H9 (cell line): Measurements from ENCODE around the gene DNAJC5. TPM values are rescaled to one million over a fixed set of nuclear protein-coding genes. Genes with fewer than 3 reads are reported as not detected.

ENCODE experiments used
- DNase-seq: peaks from one replicate; pipeline ENCODE4 v3.0.0-alpha.2; 2017
- H2AFZ ChIP-seq: one replicate; pipeline ENCODE4 v1.6.1; 2013; ENCODE audit warnings: mild to moderate bottlenecking, low read length, control low read depth, moderate library complexity
- H2AK5ac ChIP-seq: 2 replicates; pipeline ENCODE4 v1.6.1; 2013; ENCODE audit warnings: low read length, control low read depth, mixed read lengths; ENCODE audit not compliant: insufficient read length
- H2BK120ac ChIP-seq: one replicate; pipeline ENCODE4 v1.6.1; 2013; ENCODE audit warnings: low read depth, mild to moderate bottlenecking, low read length, control low read depth, inconsistent platforms; ENCODE audit not compliant: poor library complexity, severe bottlenecking
- H2BK12ac ChIP-seq: 2 replicates; pipeline ENCODE4 v1.6.1; 2013; ENCODE audit warnings: low read length, control low read depth, mixed read lengths, low read depth; ENCODE audit not compliant: insufficient read length
- H2BK15ac ChIP-seq: 2 replicates; pipeline ENCODE4 v1.6.1; 2013; ENCODE audit warnings: low read depth, low read length, control low read depth
- H2BK20ac ChIP-seq: one replicate; pipeline ENCODE4 v1.6.1; 2013; ENCODE audit warnings: low read depth, mild to moderate bottlenecking, low read length, control low read depth, inconsistent platforms; ENCODE audit not compliant: poor library complexity, severe bottlenecking
- H2BK5ac ChIP-seq: 2 replicates; pipeline ENCODE4 v1.6.1; 2013; ENCODE audit warnings: low read length, control low read depth, mixed read lengths; ENCODE audit not compliant: insufficient read length
- H3K14ac ChIP-seq: 2 replicates; pipeline ENCODE4 v1.6.1; 2013; ENCODE audit warnings: low read length, control low read depth; ENCODE audit not compliant: insufficient read depth
- H3K18ac ChIP-seq: 2 replicates; pipeline ENCODE4 v1.6.1; 2013; ENCODE audit warnings: low read depth, mild to moderate bottlenecking, mixed read lengths, low read length, control low read depth; ENCODE audit not compliant: insufficient read length
- H3K23ac ChIP-seq: 2 replicates; pipeline ENCODE4 v1.6.1; 2013; ENCODE audit warnings: low read length, control low read depth, mixed read lengths, low read depth; ENCODE audit not compliant: insufficient read length
- H3K23me2 ChIP-seq: 2 replicates; pipeline ENCODE4 v1.6.1; 2013; ENCODE audit warnings: low read depth, mild to moderate bottlenecking, mixed read lengths, low read length, control low read depth; ENCODE audit not compliant: insufficient read length, poor library complexity, severe bottlenecking
- H3K27ac ChIP-seq: 2 replicates; pipeline ENCODE4 v1.5.1; 2013; ENCODE audit warnings: low read length, control low read depth, mixed read lengths, low read depth; ENCODE audit not compliant: insufficient read length
- H3K27me3 ChIP-seq: 2 replicates; pipeline ENCODE4 v1.6.1; 2013; ENCODE audit warnings: low read length, control low read depth, inconsistent platforms; ENCODE audit not compliant: insufficient read depth
- H3K4ac ChIP-seq: 2 replicates; pipeline ENCODE4 v1.6.1; 2013; ENCODE audit warnings: low read depth, mild to moderate bottlenecking, control low read depth, inconsistent platforms, low read length, moderate library complexity
- H3K4me1 ChIP-seq: 2 replicates; pipeline ENCODE4 v1.6.1; 2013; ENCODE audit warnings: low read length, control low read depth, inconsistent platforms; ENCODE audit not compliant: insufficient read depth
- H3K4me2 ChIP-seq: 2 replicates; pipeline ENCODE4 v1.6.1; 2013; ENCODE audit warnings: low read length, control low read depth, mixed read lengths; ENCODE audit not compliant: insufficient read length, insufficient read depth
- H3K56ac ChIP-seq: 2 replicates; pipeline ENCODE4 v1.6.1; 2013; ENCODE audit warnings: low read depth, mild to moderate bottlenecking, mixed read lengths, low read length, control low read depth; ENCODE audit not compliant: insufficient read length
- H3K79me1 ChIP-seq: 2 replicates; pipeline ENCODE4 v1.6.1; 2013; ENCODE audit warnings: low read depth, mild to moderate bottlenecking, moderate library complexity, low read length, control low read depth, inconsistent platforms; ENCODE audit not compliant: insufficient read depth, poor library complexity, severe bottlenecking
- H3K79me2 ChIP-seq: 2 replicates; pipeline ENCODE4 v1.6.1; 2013; ENCODE audit warnings: low read length, control low read depth, inconsistent platforms; ENCODE audit not compliant: insufficient read depth
- H3K9ac ChIP-seq: 2 replicates; pipeline ENCODE4 v1.6.1; 2013; ENCODE audit warnings: low read length, control low read depth, mixed read lengths; ENCODE audit not compliant: insufficient read length; ENCODE audit errors: extremely low read depth
- H3K9me3 ChIP-seq: one replicate; pipeline ENCODE4 v1.6.1; 2013; ENCODE audit warnings: low read depth, low read length, inconsistent platforms; ENCODE audit not compliant: control insufficient read depth
- H3T11ph ChIP-seq: one replicate; pipeline ENCODE4 v1.6.1; 2013; ENCODE audit warnings: mild to moderate bottlenecking, low read length, control low read depth, inconsistent platforms
- H4K20me1 ChIP-seq: one replicate; pipeline ENCODE4 v1.6.1; 2013; ENCODE audit not compliant: control insufficient read depth, insufficient read length, insufficient read depth
- H4K5ac ChIP-seq: 2 replicates; pipeline ENCODE4 v1.6.1; 2013; ENCODE audit warnings: low read depth, mild to moderate bottlenecking, mixed read lengths, low read length, control low read depth; ENCODE audit not compliant: insufficient read length
- H4K8ac ChIP-seq: replicated peaks from 2 replicates; pipeline ENCODE4 v1.6.1; 2013; ENCODE audit warnings: low read length, control low read depth, mixed read lengths, low read depth; ENCODE audit not compliant: insufficient read length
- H4K91ac ChIP-seq: 2 replicates; pipeline ENCODE4 v1.6.1; 2013; ENCODE audit warnings: low read depth, mild to moderate bottlenecking, moderate library complexity, mixed read lengths, low read length, control low read depth; ENCODE audit not compliant: insufficient read length
- H3K27ac Mint-ChIP-seq, 3 experiments: 2 replicates in 2 of 3; 3 replicates in 1 of 3; pipeline ENCODE4 v1.8.0; 2020 to 2021; ENCODE audit warnings: mixed read lengths in 3 of 3, mild to moderate bottlenecking in 1 of 3, moderate library complexity in 1 of 3
- H3K27me3 Mint-ChIP-seq: 2 replicates; pipeline ENCODE4 v1.8.0; 2021; ENCODE audit warnings: low read depth, mild to moderate bottlenecking, moderate library complexity, mixed read lengths
- H3K36me3 Mint-ChIP-seq, 3 experiments: 2 replicates in 2 of 3; 3 replicates in 1 of 3; pipeline ENCODE4 v1.8.0; 2020 to 2021; ENCODE audit warnings: low read depth in 3 of 3, mixed read lengths in 3 of 3; ENCODE audit not compliant: insufficient read depth in 1 of 3
- H3K4me1 Mint-ChIP-seq, 2 experiments: 2 replicates each; pipeline ENCODE4 v1.8.0; 2020; ENCODE audit warnings: mixed read lengths in 2 of 2
- H3K4me3 Mint-ChIP-seq, 2 experiments: 2 replicates in 1 of 2; 3 replicates in 1 of 2; pipeline ENCODE4 v1.8.0; 2020 to 2021; ENCODE audit warnings: mild to moderate bottlenecking in 2 of 2, mixed read lengths in 2 of 2, moderate library complexity in 1 of 2
- H3K9me3 Mint-ChIP-seq, 2 experiments: 2 replicates in 1 of 2; 3 replicates in 1 of 2; pipeline ENCODE4 v1.8.0; 2020; ENCODE audit warnings: mild to moderate bottlenecking in 2 of 2, mixed read lengths in 2 of 2, moderate library complexity in 1 of 2
- WGBS: extraction: QIAGEN DNeasy Blood & Tissue Kit; methylation state at CpG from one replicate; pipeline ENCODE4 v1.1.7; 2013; ENCODE audit warnings: missing lambda C conversion rate, low lambda C conversion rate, mixed read lengths; ENCODE audit not compliant: insufficient read length; ENCODE audit errors: extremely low coverage; 5-methylcytosine and 5-hydroxymethylcytosine counted together
- total RNA-seq: library from RNA; stranded (reverse); gene quantifications from 2 replicates; pipeline ENCODE4 v1.2.1, GENCODE V29; 2021
- TF ChIP-seq, protein P1 (sequence below): fragments of 200-600 bp; sonication (generic); conservative IDR thresholded peaks from 3 replicates; pipeline ENCODE4 v1.8.0; 2021; ENCODE audit warnings: antibody characterized with exemption, mild to moderate bottlenecking

Gene DNAJC5
- total RNA-seq, 1 experiment from 2014 or later = 43.0 TPM

DNA sequence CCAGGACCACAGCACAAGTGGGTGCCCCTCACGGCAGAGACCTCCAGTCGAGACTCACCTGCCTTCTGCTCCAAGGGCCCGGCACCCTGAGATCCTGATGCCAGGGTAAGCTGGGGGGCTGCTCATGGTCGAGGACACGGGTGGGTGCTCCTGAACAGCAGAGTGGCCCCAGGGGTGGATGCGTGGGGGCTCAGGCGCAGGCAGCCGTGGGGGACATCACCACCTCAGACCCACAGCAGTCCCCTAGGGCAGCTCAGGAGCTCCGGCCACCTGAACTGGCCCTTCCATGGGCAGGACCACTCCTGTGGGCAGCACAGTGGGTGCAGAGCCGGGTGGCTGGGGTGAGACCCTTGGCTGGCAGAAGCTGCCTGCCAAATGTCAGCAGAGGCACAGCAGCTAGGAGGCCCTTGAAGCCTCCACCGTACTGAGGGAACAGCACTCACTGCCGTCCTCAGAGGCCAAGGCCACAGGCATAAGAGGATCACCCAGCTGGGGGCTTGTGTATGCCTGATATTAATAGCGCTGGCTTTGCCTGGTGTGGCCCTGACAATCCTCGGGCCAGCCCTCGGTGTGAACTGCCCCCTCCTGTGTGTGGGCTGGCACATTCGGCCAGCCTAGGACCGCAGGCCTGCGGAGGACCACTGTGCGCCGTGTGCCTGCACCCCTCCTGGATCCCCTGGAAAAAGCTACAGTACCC lies 55.9 kb downstream of the DNAJC5 start:
- Mint-ChIP-seq H3K27ac (no peak overlapping the region), H3K9me3 (peaks cover 4 to 7% of the 10 kb centered on the region in 2 experiments; a peak in 3 of 5 replicates), H3K36me3 (peaks cover 3 to 16% (median 15%) of the 10 kb centered on the region in 3 experiments), H3K4me3 (no peak overlapping the region), H3K4me1 (peaks cover 27 to 31% of the 10 kb centered on the region in 2 experiments), H3K27me3 (no peaks in the 10 kb centered on the region)
- no peak overlapping the region for H4K91ac ChIP-seq
- H3K18ac ChIP-seq = no peak overlapping the region
- no peak overlapping the region for H2BK20ac ChIP-seq
- WGBS = no CpG with 5 or more reads among the region's 20 CpGs
- no peak overlapping the region for H3K56ac ChIP-seq
- no peak overlapping the region for H3K4ac ChIP-seq
- H2BK15ac ChIP-seq = no peak overlapping the region
- H3T11ph ChIP-seq = no peak overlapping the region
- H3K27ac ChIP-seq = no peak overlapping the region
- no peak overlapping the region for H4K8ac ChIP-seq
- H3K4me1 ChIP-seq = no peaks in the 10 kb centered on the region
- peaks cover 3% of the 10 kb centered on the region for H4K20me1 ChIP-seq
- no peaks in the 10 kb centered on the region for H3K27me3 ChIP-seq
- H3K23ac ChIP-seq = no peak overlapping the region
- H2BK12ac ChIP-seq = no peak overlapping the region
- TF ChIP-seq, protein P1, sequence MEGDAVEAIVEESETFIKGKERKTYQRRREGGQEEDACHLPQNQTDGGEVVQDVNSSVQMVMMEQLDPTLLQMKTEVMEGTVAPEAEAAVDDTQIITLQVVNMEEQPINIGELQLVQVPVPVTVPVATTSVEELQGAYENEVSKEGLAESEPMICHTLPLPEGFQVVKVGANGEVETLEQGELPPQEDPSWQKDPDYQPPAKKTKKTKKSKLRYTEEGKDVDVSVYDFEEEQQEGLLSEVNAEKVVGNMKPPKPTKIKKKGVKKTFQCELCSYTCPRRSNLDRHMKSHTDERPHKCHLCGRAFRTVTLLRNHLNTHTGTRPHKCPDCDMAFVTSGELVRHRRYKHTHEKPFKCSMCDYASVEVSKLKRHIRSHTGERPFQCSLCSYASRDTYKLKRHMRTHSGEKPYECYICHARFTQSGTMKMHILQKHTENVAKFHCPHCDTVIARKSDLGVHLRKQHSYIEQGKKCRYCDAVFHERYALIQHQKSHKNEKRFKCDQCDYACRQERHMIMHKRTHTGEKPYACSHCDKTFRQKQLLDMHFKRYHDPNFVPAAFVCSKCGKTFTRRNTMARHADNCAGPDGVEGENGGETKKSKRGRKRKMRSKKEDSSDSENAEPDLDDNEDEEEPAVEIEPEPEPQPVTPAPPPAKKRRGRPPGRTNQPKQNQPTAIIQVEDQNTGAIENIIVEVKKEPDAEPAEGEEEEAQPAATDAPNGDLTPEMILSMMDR = no peak
- H3K79me2 ChIP-seq = peaks cover 19% of the 10 kb centered on the region; the same call in 1 of the 2 replicates
- H3K14ac ChIP-seq = no peak overlapping the region
- no peak overlapping the region for H2BK5ac ChIP-seq
- H3K9ac ChIP-seq = no peak overlapping the region
- H2AK5ac ChIP-seq = no peak overlapping the region
- peaks cover 2% of the 10 kb centered on the region for H3K79me1 ChIP-seq
- H3K23me2 ChIP-seq = peaks cover 3% of the 10 kb centered on the region
- H3K4me2 ChIP-seq = no peak overlapping the region
- H4K5ac ChIP-seq = no peak overlapping the region
- H2BK120ac ChIP-seq = no peak overlapping the region
- H3K9me3 ChIP-seq = no peaks in the 10 kb centered on the region
- no peak for DNase-seq
- no peak overlapping the region for H2AFZ ChIP-seq
